ENCODE measurements around the gene DRGX. TPM values are rescaled to one million over a fixed set of nuclear protein-coding genes. Genes with fewer than 3 reads are reported as not detected.

Gene DRGX
- total RNA-seq, 1 experiment from 2014 or later: not detected

- H3K27ac ChIP-seq (ENCODE audit: low read depth, low read length, poor library complexity, severe bottlenecking): no peak overlapping the region
- DNase-seq (ENCODE audit: low spot score): no peak
- no peak for TF ChIP-seq CTCF (conservative IDR thresholded peaks at IDR 0.05; ENCODE audit: low read depth, low read length)
- no peak for TF ChIP-seq EZH2 (IDR thresholded peaks at IDR 0.05; ENCODE audit: borderline replicate concordance, low read depth, low read length, poor library complexity, severe bottlenecking)
- no peak overlapping the region for H3K4me3 ChIP-seq (ENCODE audit: low read depth, low read length, poor library complexity, severe bottlenecking)
- no TSS peak for BruUV-seq (replicated peaks)
- POLR2A ChIA-PET (ENCODE audit: low non-redundant PET): no interaction called here
- intact Hi-C loops (cut with micrococcal nuclease; ENCODE audit: unreplicated experiment): no loop called here
- H3K36me3 ChIP-seq (ENCODE audit: insufficient read depth, low read length, poor library complexity, severe bottlenecking): no peaks in the 10 kb centered on the region
- CTCF ChIA-PET: no interaction called here
- peaks cover 39% of the 10 kb centered on the region for H3K27me3 ChIP-seq (replicated peaks; ENCODE audit: insufficient read depth, low read depth, low read length, poor library complexity)
- H3K9me3 ChIP-seq (ENCODE audit: low read depth, low read length, poor library complexity, severe bottlenecking): no peaks in the 10 kb centered on the region
- no peaks in the 10 kb centered on the region for H3K4me1 ChIP-seq (ENCODE audit: insufficient read depth, low read length, poor library complexity, severe bottlenecking)
These were observed 70.6 kb downstream of the DRGX start for GRCh38 chr10:49325131-49325915.

- intact Hi-C loops (cut with micrococcal nuclease; ENCODE audit: unreplicated experiment): no loop called here
- DNase-seq (ENCODE audit: low spot score): peak; percentile 10
- Histone ChIP-seq H3K36me3 (ENCODE audit: insufficient read depth, low read length, poor library complexity, severe bottlenecking) (no peaks in the 10 kb centered on the region), H3K4me1 (ENCODE audit: insufficient read depth, low read length, poor library complexity, severe bottlenecking) (no peaks in the 10 kb centered on the region), H3K27me3 (replicated peaks; ENCODE audit: insufficient read depth, low read depth, low read length, poor library complexity) (peaks cover 39% of the 10 kb centered on the region), H3K4me3 (ENCODE audit: low read depth, low read length, poor library complexity, severe bottlenecking) (no peak overlapping the region), H3K27ac (ENCODE audit: low read depth, low read length, poor library complexity, severe bottlenecking) (no peak overlapping the region), H3K9me3 (ENCODE audit: low read depth, low read length, poor library complexity, severe bottlenecking) (no peaks in the 10 kb centered on the region)
- 0 out of 2 replicates have a peak, but pooled peaks have one; percentile 25 for TF ChIP-seq CTCF (conservative IDR thresholded peaks at IDR 0.05; ENCODE audit: low read depth, low read length)
- TF ChIP-seq EZH2 (IDR thresholded peaks at IDR 0.05; ENCODE audit: borderline replicate concordance, low read depth, low read length, poor library complexity, severe bottlenecking): no peak
- ChIA-PET CTCF (no interaction called here), POLR2A (ENCODE audit: low non-redundant PET) (no interaction called here)
- BruUV-seq (replicated peaks): no TSS peak
These were observed 71.2 kb downstream of the DRGX start for GRCh38 chr10:49324711-49325110.

GRCh38 chr10:49323896-49324270 lies 72.0 kb downstream of the DRGX start:
- no peaks in the 10 kb centered on the region for H3K9me3 ChIP-seq (ENCODE audit: low read depth, low read length, poor library complexity, severe bottlenecking)
- H3K4me3 ChIP-seq (ENCODE audit: low read depth, low read length, poor library complexity, severe bottlenecking): no peak overlapping the region
- peaks cover 39% of the 10 kb centered on the region for H3K27me3 ChIP-seq (replicated peaks; ENCODE audit: insufficient read depth, low read depth, low read length, poor library complexity)
- intact Hi-C loops (cut with micrococcal nuclease; ENCODE audit: unreplicated experiment): no loop called here
- H3K4me1 ChIP-seq (ENCODE audit: insufficient read depth, low read length, poor library complexity, severe bottlenecking): no peaks in the 10 kb centered on the region
- DNase-seq (ENCODE audit: low spot score): no peak
- no TSS peak for BruUV-seq (replicated peaks)
- no peaks in the 10 kb centered on the region for H3K36me3 ChIP-seq (ENCODE audit: insufficient read depth, low read length, poor library complexity, severe bottlenecking)
- ChIA-PET CTCF (no interaction called here), POLR2A (ENCODE audit: low non-redundant PET) (no interaction called here)
- TF ChIP-seq EZH2 (IDR thresholded peaks at IDR 0.05; ENCODE audit: borderline replicate concordance, low read depth, low read length, poor library complexity, severe bottlenecking) (no peak), CTCF (conservative IDR thresholded peaks at IDR 0.05; ENCODE audit: low read depth, low read length) (no peak)
- H3K27ac ChIP-seq (ENCODE audit: low read depth, low read length, poor library complexity, severe bottlenecking): no peak overlapping the region

Measured in A673 (cell line).